Upper lobe of left lung (tissue), 4 donors: ENCODE results near the gene PHTF2.

Experiments used
- CTCF ChIP-seq, 6 experiments: fragments of 450-650 bp in 4 of 6; fragments of 200-600 bp in 2 of 6; sonication (generic) in 2 of 6; IDR thresholded peaks; one replicate each; pipeline ENCODE4 v1.5.1; 2016 to 2019; ENCODE audit warnings: antibody characterized with exemption in 6 of 6
- EP300 ChIP-seq, 4 donors: sonication (generic); formaldehyde crosslinking; IDR thresholded peaks; one replicate each; pipeline ENCODE4 v1.5.1; 2017; ENCODE audit warnings: antibody characterized with exemption in 4 of 4, control low read depth in 2 of 4
- POLR2A ChIP-seq, 4 donors: fragments of 450-650 bp; IDR thresholded peaks; one replicate each; pipeline ENCODE4 v1.5.1; 2016 to 2017; ENCODE audit warnings: antibody characterized with exemption in 4 of 4, mild to moderate bottlenecking in 2 of 4

DNA sequence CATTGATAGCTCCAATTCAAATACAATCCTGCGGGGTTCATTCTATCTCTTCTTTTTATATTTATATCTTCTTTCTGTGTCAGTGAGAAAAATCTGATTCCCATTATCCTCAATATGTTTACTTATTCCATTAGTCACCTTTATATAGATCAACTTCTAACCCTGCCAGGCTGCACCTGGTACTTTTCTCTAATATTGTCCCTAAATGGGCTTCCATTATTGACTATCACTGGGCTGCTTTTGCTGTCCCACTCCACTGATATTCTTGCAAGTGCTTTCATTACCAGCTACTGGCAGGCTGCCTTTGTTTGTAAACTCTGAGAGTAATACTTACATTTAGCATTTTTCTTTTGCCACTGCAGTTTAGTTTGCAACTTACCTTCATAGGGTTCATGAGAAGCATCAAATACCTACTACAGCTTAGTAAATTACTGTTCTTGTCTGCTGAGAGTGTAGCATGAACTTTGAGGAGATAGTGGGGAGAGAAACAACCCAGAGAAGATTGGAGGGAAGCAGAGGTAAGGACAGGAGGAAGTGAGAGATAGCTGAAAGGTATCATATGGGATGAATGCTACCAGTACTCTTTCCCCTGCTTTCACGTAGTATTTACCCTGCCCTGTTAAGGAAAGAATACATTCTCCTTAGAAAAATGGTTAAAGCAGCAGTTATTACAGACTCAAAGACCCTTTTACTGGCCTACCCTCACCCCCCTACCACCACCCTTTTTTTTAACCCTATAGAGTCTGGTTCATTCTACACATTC lies 119.1 kb downstream of the PHTF2 start:
- no peak for TF ChIP-seq CTCF (IDR thresholded peaks at IDR 0.05)
- TF ChIP-seq POLR2A (IDR thresholded peaks at IDR 0.05), result no peak
- no peak for TF ChIP-seq EP300 (IDR thresholded peaks at IDR 0.05)
